Mesothelial cell of epicardium (in vitro differentiated cells): ENCODE results near the gene BNIP5. TPM values are rescaled to one million over a fixed set of nuclear protein-coding genes. Genes with fewer than 3 reads are reported as not detected.
A peak's percentile ranks its signal among the peaks of the same experiment; 100 is the strongest.

Source experiments
- DNase-seq, 2 experiments: peaks; one replicate each; pipeline ENCODE4 v3.0.0; 2021; ENCODE audit warnings: low spot score in 2 of 2; ENCODE audit not compliant: unreplicated experiment in 2 of 2
- H3K27ac Mint-ChIP-seq: 2 replicates; pipeline ENCODE4 v1.8.0; 2021; ENCODE audit warnings: mixed read lengths
- H3K27me3 Mint-ChIP-seq: 2 replicates; pipeline ENCODE4 v1.8.0; 2021; ENCODE audit warnings: low read depth, mixed read lengths
- H3K36me3 Mint-ChIP-seq: 2 replicates; pipeline ENCODE4 v1.8.0; 2021; ENCODE audit warnings: mixed read lengths
- H3K4me1 Mint-ChIP-seq: 2 replicates; pipeline ENCODE4 v1.8.0; 2021; ENCODE audit warnings: mixed read lengths
- H3K4me3 Mint-ChIP-seq: 2 replicates; pipeline ENCODE4 v1.8.0; 2021; ENCODE audit warnings: mild to moderate bottlenecking, moderate library complexity, mixed read lengths
- H3K9me3 Mint-ChIP-seq: 2 replicates; pipeline ENCODE4 v1.8.0; 2021; ENCODE audit warnings: mixed read lengths
- total RNA-seq: library from RNA; stranded (reverse); gene quantifications from 3 replicates; pipeline ENCODE4 v1.2.1, GENCODE V29; 2021
- TF ChIP-seq, protein P1 (sequence below): fragments of 200-600 bp; sonication (generic); IDR thresholded peaks from one replicate; pipeline ENCODE4 v1.5.0; 2021; ENCODE audit warnings: antibody characterized with exemption; ENCODE audit not compliant: unreplicated experiment

BNIP5 gene
- total RNA-seq, 1 donor from 2014 or later: not detected

DNA sequence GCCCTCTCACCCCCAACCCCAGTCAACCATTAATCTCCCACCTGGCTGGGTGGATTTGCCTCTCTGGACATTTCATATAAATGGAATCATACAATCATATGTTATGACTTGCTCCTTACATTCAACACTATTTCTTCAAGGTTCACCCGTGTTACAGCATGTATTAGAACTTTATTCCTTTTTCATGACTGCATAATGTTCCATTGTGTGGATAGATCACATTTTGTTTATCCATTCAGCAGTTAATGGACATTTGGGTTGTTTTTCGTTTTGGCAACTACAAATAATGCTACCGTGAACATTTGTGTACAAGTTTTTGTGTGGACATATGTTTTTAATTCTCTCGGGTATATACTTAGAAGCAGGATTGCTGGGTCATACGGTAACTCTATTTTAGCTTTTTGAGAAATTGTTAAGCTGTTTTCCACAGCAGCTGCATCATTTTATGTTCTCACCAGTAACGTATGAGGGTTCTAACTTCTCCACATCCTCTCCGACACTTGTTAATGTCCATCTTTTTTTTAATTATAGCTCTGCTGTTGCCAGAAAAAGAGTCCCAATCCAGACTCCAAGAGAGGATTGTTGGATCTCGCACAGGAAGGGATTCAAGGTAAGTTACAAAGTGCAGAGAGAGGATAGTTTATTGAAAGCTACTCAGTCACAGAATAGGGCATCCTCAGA is 15.9 kb upstream of the BNIP5 start:
- DNase-seq: no peak
- TF ChIP-seq, protein P1, sequence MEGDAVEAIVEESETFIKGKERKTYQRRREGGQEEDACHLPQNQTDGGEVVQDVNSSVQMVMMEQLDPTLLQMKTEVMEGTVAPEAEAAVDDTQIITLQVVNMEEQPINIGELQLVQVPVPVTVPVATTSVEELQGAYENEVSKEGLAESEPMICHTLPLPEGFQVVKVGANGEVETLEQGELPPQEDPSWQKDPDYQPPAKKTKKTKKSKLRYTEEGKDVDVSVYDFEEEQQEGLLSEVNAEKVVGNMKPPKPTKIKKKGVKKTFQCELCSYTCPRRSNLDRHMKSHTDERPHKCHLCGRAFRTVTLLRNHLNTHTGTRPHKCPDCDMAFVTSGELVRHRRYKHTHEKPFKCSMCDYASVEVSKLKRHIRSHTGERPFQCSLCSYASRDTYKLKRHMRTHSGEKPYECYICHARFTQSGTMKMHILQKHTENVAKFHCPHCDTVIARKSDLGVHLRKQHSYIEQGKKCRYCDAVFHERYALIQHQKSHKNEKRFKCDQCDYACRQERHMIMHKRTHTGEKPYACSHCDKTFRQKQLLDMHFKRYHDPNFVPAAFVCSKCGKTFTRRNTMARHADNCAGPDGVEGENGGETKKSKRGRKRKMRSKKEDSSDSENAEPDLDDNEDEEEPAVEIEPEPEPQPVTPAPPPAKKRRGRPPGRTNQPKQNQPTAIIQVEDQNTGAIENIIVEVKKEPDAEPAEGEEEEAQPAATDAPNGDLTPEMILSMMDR: no peak
- Mint-ChIP-seq H3K36me3 (no peaks in the 10 kb centered on the region), H3K4me1 (peaks cover 30% of the 10 kb centered on the region), H3K27ac (no peak overlapping the region), H3K27me3 (no peaks in the 10 kb centered on the region), H3K4me3 (no peak overlapping the region), H3K9me3 (peaks cover 12% of the 10 kb centered on the region)

DNA sequence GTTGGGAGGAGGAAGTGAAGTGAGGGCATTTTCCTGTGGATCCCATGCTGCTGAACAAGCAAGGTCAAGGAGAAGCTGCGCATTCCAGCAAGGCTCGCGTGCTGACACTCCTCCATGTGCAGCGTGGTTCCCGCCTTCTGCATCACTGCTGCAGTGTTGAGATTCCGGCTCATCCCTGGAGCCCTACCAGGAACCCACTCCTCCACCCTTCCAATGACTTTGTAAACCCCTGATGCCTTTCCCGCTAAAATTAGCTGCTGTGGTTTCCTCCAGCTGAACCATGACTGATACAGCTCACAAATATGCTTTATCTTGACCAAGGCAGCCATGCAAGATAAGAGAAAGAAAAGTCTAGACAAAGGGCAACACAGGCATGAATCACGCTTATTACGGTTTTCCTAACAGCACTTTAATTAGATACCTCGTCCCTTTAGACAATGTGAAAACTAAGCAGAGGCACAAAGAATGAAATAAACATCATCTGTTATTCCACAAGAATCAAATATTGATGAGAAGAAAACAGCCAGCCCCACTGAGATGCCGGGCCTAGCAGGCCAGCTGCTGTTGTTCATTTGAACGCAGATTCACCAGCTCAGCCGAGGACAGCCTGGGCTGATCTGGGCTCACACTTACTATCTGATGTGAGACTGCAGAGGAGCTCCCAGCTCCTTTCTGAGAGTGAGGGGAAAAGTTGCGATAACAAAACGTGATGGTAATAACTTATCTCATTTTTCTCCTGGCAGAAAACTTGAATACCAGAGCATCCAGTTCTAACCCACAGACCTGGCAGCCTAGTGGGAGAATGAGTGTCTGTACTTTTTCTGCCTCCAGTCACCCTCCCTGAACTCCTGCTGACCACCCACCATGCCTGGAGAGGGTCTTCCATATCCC is 14.2 kb upstream of the BNIP5 start:
- Mint-ChIP-seq H3K4me1 (peaks cover 44% of the 10 kb centered on the region), H3K9me3 (peaks cover 12% of the 10 kb centered on the region), H3K27me3 (no peaks in the 10 kb centered on the region), H3K4me3 (no peak overlapping the region), H3K36me3 (no peaks in the 10 kb centered on the region), H3K27ac (peak overlapping the region; percentile 79)
- TF ChIP-seq, protein P1: no peak
- no peak for DNase-seq

- Mint-ChIP-seq H3K27me3 (no peaks in the 10 kb centered on the region), H3K9me3 (peaks cover 12% of the 10 kb centered on the region), H3K4me3 (no peak overlapping the region), H3K4me1 (peaks cover 44% of the 10 kb centered on the region), H3K36me3 (no peaks in the 10 kb centered on the region), H3K27ac (peak overlapping the region; percentile 79)
- TF ChIP-seq, protein P1: no peak
- DNase-seq: no peak
Observed at GRCh38 chr6:36350082-36350481, 13.4 kb upstream of the BNIP5 start.

- Mint-ChIP-seq H3K27me3 (no peaks in the 10 kb centered on the region), H3K4me1 (peaks cover 44% of the 10 kb centered on the region), H3K9me3 (peaks cover 12% of the 10 kb centered on the region), H3K36me3 (no peaks in the 10 kb centered on the region), H3K4me3 (no peak overlapping the region), H3K27ac (no peak overlapping the region)
- TF ChIP-seq, protein P1: no peak
- DNase-seq: no peak
Observed at GRCh38 chr6:36349240-36349639, 12.6 kb upstream of the BNIP5 start.

DNA sequence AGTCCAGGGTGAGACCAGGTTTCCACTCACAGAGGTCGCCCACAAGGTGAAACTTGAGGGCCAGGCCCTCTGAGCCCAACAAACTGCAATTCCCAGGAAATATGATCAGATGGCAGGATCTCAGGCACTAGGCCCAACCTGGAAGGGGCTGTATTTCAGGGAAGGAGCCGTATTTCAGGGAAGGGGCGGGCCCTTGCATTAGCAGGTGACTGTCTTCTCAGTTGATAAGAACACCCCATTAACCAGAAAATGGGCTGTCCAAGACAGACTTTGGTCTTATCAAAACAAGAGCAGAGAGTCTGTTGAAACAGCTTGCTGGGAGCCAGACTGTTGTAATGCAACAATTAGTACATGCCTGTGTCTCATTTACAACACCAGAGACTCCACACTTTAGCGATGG is 10.9 kb upstream of the BNIP5 start:
- Mint-ChIP-seq H3K9me3 (peaks cover 1% of the 10 kb centered on the region), H3K27me3 (no peaks in the 10 kb centered on the region)

More for the DNA sequence above, 10.9 kb upstream of the BNIP5 start:
- Mint-ChIP-seq H3K4me1 (peaks cover 44% of the 10 kb centered on the region), H3K36me3 (no peaks in the 10 kb centered on the region), H3K4me3 (no peak overlapping the region), H3K27ac (peak overlapping the region; percentile 66)
- DNase-seq: no peak
- TF ChIP-seq, protein P1: no peak
